NCI-H2196 (cell line): ENCODE data around the gene TMEM132C.

Experiments used
- DNase-seq: peaks from one replicate; lab custom pipeline; 2025; ENCODE audit not compliant: unreplicated experiment; lab: John Stamatoyannopoulos, UW

The TMEM132C gene

DNA sequence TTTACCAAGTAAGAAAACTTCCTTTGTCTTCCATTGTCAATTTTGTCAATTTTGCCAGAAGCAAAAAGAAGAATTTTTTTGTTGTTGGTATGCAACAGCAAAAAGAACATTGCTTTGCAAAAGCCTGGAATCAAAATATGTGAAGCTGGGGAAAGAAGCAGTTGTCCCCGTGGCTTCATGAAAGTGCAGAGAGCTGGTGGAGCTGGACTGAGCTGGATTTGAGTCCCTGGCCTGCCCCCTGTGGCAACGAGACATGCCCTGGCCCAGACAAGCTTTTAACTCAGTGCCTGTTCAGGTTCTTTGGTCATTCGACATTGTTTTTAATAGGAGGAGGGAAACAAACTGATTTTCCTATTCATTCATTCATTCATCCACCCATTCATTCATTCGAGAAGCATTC is 486.5 kb downstream of the TMEM132C start:
- DNase-seq = no peak

DNA sequence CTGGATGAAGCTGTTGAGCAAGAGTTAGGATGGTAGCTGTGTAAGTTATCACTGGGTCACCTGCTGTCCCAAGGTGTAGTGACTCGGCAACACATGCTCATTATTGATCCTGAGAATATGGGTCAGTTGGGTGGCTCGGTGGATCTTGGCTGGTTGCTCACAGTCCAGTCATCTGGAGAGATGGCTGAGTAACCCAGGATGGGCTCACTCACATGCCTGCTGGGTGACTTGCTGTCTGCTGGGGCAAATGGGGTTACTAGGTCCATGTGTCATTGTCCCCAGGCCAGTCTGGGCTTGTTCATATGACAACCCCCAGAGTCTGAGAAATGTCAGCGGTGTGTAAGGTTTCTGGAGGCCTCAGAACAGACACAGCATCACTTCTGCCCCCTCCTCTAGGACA is 487.3 kb downstream of the TMEM132C start:
- no peak for DNase-seq

DNA sequence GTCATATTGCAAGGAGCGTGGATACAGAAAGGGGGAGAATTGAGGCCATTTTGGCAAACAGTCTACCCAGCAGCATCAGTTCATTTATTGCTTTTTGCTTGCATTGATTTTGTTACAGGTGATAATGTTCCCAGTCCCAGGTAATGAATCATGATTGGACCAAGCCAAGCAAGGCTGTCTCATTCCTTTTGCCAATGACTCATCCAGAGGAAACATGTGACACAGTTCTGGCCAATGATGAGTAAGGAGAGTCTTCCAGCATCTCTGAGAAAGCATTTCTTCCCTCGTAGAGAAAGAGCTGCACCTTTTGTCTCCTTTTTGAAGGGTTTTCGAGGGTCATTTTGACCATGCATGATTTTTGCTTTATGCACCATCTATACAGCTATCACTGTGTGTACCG is 488.6 kb downstream of the TMEM132C start:
- no peak for DNase-seq
